Muscle of arm (tissue), 12 donors: ENCODE measurements around the gene GUK1. TPM values are rescaled to one million over a fixed set of nuclear protein-coding genes. Genes with fewer than 3 reads are reported as not detected.
"Not testable (repeated sequence)": the region's sequence is repeated elsewhere in the genome, so short reads cannot be mapped to it uniquely, and the experiment has no call there.

Experiments
- DNase-seq: peaks from one replicate; pipeline ENCODE4 v3.0.0-alpha.2; 2013
- polyA plus RNA-seq, 12 donors: library from polyadenylated mRNA; unstranded; fragments of 120-200 nt; gene quantifications; one replicate each; pipeline ENCODE4 v1.2.1, GENCODE V29; 2013; ENCODE audit not compliant: insufficient read length in 12 of 12

GUK1 gene
- polyA plus RNA-seq, 12 donors: 96.9 to 181 (median 113) TPM; not detected in 1

GRCh38 chr1:228100822-228101613 is 39.1 kb upstream of the GUK1 start:
- DNase-seq: no peak

GRCh38 chr1:228101614-228101993 is 38.5 kb upstream of the GUK1 start:
- DNase-seq: no peak

DNA sequence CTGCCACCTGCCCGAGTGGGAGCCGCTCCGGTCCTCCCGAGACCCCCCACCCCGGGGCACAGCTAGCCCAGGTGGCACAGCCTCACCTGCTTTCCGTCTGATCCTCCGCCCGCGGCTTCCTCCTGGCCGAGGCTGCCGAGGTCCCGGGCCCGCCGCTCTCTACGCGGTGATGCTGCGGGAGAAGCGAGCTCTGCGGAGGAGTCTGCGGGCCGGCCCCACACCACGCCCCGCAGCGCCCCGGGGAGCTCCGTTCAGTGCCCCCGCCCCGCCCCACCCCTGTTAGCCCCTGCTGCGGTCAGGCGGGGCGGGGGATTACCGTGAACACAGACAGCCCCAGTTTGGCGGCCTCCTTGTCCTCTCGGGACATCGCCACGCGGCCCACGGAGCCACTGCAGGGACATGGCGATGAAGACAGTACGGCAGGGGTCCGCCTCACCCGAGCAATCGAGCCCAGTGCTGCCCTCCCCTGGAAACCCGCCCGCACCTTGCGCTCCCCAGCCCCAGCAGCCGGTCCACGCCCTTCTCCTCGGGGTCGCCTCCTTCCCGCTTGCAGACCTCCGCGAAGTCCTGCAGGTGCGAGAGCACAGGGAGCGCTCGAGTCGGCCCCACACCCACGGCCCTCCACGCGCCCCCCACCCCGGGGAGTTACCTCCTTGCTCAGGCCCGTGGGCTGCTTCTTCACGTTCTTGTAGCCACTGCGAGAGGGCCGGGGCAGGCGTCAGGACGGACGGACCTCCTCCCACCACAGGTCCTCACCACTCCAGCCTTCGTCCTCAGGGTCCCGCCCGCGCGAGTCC is 37.9 kb upstream of the GUK1 start:
- no peak for DNase-seq

- DNase-seq: peak; percentile 95
Observed at GRCh38 chr1:228102791-228103620, 37.1 kb upstream of the GUK1 start, which contains the start of gene C1orf35. Gene C1orf35, minus strand, starts transcription at chr1:228103325. Its CDS starts 98 bp downstream, at chr1:228103227.

- no peak for DNase-seq
Observed at GRCh38 chr1:228104526-228105269, 35.4 kb upstream of the GUK1 start.

GRCh38 chr1:228105270-228105995 is 34.6 kb upstream of the GUK1 start:
- no peak for DNase-seq

GRCh38 chr1:228105996-228106799 is 33.9 kb upstream of the GUK1 start:
- no peak for DNase-seq

- DNase-seq: no peak
Observed at GRCh38 chr1:228106800-228107054, 33.4 kb upstream of the GUK1 start.

GRCh38 chr1:228107636-228108035 is 32.4 kb upstream of the GUK1 start:
- DNase-seq: no peak

- DNase-seq: no peak
Observed at GRCh38 chr1:228108055-228108690, 31.9 kb upstream of the GUK1 start.

- no peak for DNase-seq
Observed at GRCh38 chr1:228108742-228109072, 31.4 kb upstream of the GUK1 start.

DNA sequence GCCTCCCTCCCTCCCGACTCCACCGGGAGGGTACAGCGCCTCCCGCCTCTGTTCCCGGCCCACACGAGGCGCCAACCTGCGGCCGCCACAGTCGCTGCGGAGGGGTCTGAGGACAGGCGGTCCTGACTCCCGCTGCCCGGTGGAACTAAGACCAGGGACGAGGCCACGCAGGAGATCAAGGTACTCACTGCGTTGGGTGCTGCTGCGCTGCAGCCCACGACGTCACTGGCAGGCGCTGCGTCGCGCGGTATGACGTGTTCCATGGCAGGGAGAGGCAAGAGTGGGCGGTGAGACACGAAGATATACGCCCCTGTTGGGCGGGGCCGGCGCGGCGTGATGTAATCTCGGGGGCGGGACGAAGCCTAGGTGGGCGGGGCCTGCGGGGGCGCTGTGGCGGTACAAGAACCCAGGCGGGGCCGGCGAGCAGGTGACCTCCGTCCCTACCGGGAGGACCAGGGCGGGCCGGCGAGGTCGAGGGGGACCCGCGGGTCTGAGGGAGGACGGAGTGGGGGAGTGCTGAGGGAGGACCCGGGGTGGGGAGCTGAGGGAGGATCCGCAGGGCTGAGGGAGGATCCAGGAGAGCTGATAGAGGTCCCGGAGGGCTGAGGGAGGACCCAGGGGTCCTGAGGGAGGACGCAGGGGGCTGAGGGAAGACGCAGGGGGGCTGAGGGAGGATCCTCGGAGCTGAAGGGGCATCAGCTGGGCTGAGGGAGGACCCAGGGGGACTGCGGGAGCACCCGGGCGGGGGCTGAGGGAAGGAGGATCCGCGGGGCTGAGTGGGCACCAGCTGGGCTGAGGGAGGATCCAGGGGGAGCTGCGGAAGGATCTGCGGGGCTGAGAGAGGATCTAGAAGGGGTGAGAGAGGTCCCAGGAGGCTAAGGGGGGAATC is 30.8 kb upstream of the GUK1 start, which contains the start of gene MRPL55:
Gene MRPL55 (minus strand): TSS at position 227 of the 889 bp plus-strand sequence. CDS start 1,039 bp downstream, outside the sequence.
- peak; percentile 99 for DNase-seq

- DNase-seq: no peak
Observed at GRCh38 chr1:228109962-228110488, 30.1 kb upstream of the GUK1 start.

DNA sequence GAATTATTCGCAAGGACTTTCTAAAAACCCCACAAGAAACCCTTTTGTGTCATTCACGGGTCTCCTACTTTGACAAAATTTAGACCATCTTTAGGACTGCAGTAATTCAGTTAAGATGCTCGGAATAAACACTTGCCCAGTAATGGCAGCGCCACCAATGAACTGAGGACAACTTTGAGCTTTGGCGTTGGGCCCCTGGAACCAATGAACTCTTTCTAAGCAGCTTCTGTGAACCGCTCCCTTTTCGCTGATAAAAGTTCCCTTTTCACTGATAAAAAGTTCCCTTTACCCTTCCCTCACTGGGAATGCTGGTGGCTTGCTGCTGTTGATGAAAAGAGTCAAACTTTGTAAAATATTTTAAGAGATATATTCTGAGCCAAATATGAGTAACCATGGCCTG is 29.5 kb upstream of the GUK1 start:
- no peak for DNase-seq

DNA sequence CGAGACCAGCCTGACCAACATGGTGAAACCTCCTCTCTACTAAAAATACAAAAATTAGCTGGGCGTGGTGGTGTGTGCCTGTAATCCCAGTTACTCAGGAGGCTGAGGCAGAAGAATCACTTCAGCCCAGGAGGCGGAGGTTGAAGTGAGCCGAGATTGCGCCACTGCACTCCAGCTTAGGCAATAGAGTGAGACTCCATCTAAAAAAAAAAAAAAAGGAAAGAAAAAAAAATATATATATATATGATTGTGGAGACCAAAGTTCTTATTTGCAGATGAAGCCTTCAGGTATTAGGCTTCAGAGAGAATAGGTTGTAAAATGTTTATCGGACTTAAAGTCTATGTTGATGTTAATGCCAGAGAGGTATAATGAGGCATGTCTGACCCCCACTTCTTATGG is 28.8 kb upstream of the GUK1 start:
- DNase-seq: not testable (repeated sequence)

- no peak for DNase-seq
Observed at GRCh38 chr1:228112167-228112566, 27.9 kb upstream of the GUK1 start.

- DNase-seq: no peak
Observed at GRCh38 chr1:228112617-228113016, 27.5 kb upstream of the GUK1 start.

- no peak for DNase-seq
Observed at GRCh38 chr1:228114827-228115226, 25.3 kb upstream of the GUK1 start.
